SH-SY5Y (cell line): ENCODE data around the gene ADCY7.

Experiments
- GATA2 ChIP-seq: IDR thresholded peaks from 2 replicates; pipeline ENCODE4 v1.6.1; 2011; ENCODE audit warnings: mild to moderate bottlenecking, low read depth, low read length
- GATA3 ChIP-seq: IDR thresholded peaks from 2 replicates; pipeline ENCODE4 v1.6.1; 2011; ENCODE audit warnings: low read depth, mild to moderate bottlenecking, low read length, moderate library complexity

ADCY7 gene

GRCh38 chr16:50276801-50277555 is 10.6 kb downstream of the ADCY7 start:
- no peak for TF ChIP-seq GATA2
- no peak for TF ChIP-seq GATA3

GRCh38 chr16:50278251-50278650 is 11.9 kb downstream of the ADCY7 start:
- no peak for TF ChIP-seq GATA2
- TF ChIP-seq GATA3, result no peak

GRCh38 chr16:50279504-50279865 is 13.1 kb downstream of the ADCY7 start:
- TF ChIP-seq GATA3, result no peak
- no peak for TF ChIP-seq GATA2

DNA sequence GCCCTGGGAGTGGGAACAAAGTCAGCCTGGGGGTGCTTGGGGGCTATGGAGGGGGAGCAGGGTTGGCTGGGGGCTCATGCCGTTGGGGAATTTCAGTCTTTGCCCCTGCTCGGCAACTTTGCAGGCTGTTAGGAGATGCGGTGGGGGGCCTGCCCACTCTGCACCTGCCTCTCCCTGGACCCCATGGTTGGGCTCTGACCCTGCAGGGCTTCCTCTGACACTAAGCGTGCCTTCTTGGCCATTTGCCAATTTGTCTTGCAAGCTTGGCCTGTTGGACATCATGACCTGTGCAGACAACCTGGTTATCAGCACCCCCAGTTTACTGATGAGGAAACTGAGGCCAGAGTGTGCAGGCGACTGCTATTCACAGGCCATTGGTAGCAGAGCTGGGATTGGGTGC is 14.6 kb downstream of the ADCY7 start:
- no peak for TF ChIP-seq GATA3
- TF ChIP-seq GATA2, result no peak

DNA sequence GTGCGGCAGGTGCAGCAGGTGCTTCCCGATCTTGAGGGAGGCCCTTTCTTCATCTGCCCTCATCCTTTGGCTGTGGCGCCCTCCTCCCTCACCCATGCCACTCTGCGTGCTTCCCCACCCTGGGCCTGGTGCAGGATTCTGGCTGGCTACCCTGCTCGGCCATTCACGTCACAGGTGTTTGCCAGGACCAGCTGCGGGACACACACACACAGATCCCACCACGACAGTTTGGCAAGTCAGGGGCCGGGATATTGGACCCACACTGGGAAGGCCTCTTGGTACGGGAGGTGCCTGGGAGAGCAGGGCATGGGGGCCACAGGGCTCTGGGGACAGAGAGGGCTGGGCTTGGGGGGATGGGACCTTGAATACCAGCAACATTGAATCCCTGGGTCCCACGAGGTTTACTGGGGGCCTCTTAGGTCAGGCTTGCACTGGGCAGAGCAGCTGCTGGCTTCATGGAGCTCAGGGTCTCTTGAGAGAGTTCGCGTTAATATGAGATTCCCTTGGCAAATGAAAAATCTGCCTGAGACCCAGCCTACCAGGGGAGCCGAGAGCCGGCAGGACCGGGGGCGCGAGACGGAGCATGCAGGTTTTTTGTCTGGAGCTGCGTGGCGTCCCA is 15.1 kb downstream of the ADCY7 start:
- TF ChIP-seq GATA3, result no peak
- TF ChIP-seq GATA2, result no peak

- TF ChIP-seq GATA3 (no peak), GATA2 (no peak)
Observed at GRCh38 chr16:50282010-50282538, 15.7 kb downstream of the ADCY7 start.

- TF ChIP-seq GATA3, result no peak
- no peak for TF ChIP-seq GATA2
Observed at GRCh38 chr16:50282955-50283631, 16.7 kb downstream of the ADCY7 start.

DNA sequence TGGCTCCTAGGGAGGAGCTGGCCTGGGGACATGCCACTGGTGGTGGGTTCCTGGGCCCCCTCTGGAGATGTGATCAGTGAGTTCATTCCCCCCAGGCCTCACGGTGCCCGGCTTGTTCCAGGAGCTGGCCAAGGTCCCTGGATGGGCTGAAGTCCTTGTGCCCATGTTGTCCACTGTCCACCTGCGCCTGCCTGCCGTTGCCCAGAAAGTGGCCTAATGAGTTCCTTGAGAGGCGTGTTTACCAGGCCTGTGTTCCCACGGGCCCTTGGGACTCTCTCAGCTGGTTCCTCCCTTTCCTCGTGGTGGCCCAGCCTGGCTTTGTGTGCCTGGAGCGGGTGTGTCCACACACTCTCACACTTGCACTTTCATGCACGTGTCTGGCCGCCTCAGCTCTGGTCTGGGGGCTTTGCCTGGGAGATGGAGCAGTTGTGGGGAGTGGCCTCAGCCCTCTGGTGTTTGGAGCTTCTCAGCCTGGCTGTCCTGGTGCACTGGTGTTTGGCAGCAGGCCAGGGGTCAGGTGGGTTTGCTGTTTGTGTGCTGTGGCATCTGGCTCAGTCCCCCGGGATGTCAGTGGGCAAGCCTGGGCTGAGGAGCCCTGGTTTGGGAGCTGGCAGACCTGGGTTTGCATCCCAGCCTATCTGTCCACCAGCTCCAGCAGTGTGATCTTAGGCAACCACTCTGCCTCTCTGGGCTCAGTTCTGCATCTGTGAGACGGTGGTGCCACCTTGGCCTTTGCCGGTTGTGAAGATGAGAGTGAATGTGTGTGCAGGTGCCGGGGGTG is 18.0 kb downstream of the ADCY7 start:
- TF ChIP-seq GATA2 (no peak), GATA3 (no peak)

DNA sequence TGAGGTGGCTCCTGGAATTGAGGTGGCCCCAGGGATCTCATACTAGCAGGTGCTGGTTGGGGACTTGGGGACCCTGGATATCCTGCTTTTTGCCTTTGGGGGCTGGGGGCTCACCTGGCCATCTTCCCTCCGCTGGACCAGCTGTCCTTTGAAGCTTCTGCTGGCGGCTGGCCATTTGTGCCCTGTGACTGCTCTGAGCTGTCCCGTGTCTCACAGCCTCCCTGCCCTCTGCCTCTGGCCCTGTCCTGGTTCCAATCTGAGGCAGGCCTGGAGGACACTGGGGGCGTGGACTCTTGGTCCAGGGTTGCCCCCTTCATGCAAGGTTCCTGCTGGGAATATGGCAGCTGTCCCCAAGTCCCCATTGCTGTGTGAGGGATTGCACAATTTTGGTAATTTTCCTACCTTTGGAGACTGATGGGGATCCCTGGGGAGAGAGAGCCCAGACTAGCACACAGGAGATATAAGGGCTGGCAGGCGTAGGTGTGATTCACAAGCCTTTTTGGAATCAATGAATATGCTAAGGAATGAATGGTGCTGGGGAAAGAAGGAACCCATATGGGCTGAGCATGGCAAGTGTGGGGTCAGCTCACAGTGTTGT is 19.2 kb downstream of the ADCY7 start:
- no peak for TF ChIP-seq GATA3
- no peak for TF ChIP-seq GATA2

DNA sequence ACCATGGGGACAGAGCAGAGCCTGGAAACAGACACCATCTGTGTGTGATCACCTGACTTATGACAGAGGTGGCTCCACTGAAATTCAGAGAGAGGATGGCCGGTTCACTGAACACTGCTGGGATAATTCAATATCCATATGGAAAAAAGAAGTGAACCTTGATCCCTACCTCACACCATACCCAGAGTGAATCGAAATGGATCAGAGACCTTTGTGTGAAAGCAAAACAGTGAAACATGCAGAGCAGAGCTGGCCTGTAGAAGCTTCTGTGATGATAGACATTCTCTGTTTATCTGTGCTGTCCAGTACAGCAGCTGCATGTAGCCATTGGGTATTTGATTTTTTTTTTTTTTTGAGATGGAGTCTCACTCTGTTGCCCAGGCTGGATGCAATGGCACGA is 20.3 kb downstream of the ADCY7 start:
- TF ChIP-seq GATA3 (no peak), GATA2 (no peak)

DNA sequence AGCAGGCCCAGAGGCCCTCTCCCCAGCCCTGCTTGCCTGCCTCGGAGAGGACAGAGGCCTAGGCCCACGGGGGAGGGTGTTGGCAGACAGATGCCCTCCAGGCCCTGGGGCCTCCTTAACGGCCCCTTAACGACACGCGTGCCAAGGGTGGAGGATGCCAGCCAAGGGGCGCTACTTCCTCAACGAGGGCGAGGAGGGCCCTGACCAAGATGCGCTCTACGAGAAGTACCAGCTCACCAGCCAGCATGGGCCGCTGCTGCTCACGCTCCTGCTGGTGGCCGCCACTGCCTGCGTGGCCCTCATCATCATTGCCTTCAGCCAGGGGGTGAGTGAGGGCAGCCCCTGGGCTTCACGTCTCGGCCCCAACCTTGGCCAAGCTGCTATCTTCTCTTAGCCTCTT is 21.7 kb downstream of the ADCY7 start:
- TF ChIP-seq GATA2, result no peak

- no peak for TF ChIP-seq GATA3
- TF ChIP-seq GATA2, result no peak
Observed at GRCh38 chr16:50288920-50289319, 22.6 kb downstream of the ADCY7 start.

- no peak for TF ChIP-seq GATA2
- no peak for TF ChIP-seq GATA3
Observed at GRCh38 chr16:50289950-50290764, 23.8 kb downstream of the ADCY7 start.
